ENCODE results near the gene DPYD.

Gene DPYD

DNA sequence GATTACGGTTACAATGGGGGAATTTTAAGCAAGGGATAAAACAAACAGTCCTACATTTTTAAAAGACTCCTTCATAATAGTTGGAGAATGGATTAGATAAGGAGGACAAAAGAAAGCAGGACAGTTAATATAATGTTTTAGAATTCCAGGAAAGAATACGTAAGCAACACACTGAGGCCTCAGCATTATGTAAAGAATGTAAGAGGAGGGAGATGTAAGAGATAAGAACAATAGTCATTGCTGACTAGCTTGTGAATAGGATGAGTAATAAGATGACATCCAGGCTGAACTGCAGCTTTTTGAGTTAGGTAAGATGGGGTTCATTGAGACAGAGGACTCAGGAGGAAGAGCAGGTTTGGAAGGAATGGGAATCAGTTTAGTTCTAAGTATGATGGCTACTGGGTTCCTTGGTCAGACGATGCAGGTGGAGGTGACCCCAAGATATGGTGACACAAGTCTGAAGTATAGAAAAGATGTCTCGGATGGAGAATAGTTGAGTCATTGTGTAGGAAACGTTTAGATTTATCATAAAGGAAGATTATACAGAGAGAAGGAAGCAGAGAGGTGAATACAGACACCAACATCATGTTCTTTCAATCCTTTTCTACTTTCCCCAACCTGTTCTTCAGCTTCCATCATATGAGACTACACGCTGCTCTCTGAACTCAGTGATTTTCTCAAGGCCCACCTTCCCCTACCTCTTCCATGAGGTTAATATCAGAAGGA lies 826.4 kb downstream of the DPYD start:
- no peaks in the 10 kb centered on the region for H3K9me3 Mint-ChIP-seq
- peaks cover 16% of the 10 kb centered on the region for H3K4me1 Mint-ChIP-seq
- H3K27me3 Mint-ChIP-seq (ENCODE audit: low read depth, poor library complexity): no peaks in the 10 kb centered on the region
- H3K36me3 Mint-ChIP-seq (ENCODE audit: low read depth): no peaks in the 10 kb centered on the region
- no peak overlapping the region for H3K27ac Mint-ChIP-seq
- DNase-seq: no peak
- no peak overlapping the region for H3K4me3 Mint-ChIP-seq
- TF ChIP-seq, protein P1, sequence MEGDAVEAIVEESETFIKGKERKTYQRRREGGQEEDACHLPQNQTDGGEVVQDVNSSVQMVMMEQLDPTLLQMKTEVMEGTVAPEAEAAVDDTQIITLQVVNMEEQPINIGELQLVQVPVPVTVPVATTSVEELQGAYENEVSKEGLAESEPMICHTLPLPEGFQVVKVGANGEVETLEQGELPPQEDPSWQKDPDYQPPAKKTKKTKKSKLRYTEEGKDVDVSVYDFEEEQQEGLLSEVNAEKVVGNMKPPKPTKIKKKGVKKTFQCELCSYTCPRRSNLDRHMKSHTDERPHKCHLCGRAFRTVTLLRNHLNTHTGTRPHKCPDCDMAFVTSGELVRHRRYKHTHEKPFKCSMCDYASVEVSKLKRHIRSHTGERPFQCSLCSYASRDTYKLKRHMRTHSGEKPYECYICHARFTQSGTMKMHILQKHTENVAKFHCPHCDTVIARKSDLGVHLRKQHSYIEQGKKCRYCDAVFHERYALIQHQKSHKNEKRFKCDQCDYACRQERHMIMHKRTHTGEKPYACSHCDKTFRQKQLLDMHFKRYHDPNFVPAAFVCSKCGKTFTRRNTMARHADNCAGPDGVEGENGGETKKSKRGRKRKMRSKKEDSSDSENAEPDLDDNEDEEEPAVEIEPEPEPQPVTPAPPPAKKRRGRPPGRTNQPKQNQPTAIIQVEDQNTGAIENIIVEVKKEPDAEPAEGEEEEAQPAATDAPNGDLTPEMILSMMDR (IDR thresholded peaks at IDR 0.05): no peak

GRCh38 chr1:97093741-97094140 lies 827.1 kb downstream of the DPYD start:
- peaks cover 16% of the 10 kb centered on the region for H3K4me1 Mint-ChIP-seq
- no peak overlapping the region for H3K4me3 Mint-ChIP-seq
- H3K27ac Mint-ChIP-seq: no peak overlapping the region
- H3K27me3 Mint-ChIP-seq (ENCODE audit: low read depth, poor library complexity): no peaks in the 10 kb centered on the region
- H3K36me3 Mint-ChIP-seq (ENCODE audit: low read depth): no peaks in the 10 kb centered on the region
- no peaks in the 10 kb centered on the region for H3K9me3 Mint-ChIP-seq
- no peak for DNase-seq
- TF ChIP-seq, protein P1 (IDR thresholded peaks at IDR 0.05): no peak

DNA sequence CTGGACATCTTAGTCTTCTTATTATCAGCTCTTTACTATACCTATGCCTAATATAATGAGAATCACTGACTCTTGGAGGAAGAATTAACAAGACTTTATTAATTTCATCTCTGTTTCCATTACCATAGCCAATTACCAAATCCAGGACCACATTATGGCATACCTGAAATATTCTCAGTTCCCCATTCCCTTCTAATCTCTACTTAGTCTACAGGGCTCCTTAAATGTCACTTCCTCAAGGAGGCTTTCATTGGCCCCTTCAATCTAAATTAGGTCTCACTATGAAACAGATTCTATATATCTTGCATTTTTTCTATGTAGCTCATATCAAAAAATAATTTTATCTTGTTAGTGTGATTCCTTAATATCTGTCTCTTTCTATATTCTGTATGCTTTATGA lies 828.0 kb downstream of the DPYD start:
- peaks cover 21% of the 10 kb centered on the region for H3K4me1 Mint-ChIP-seq
- TF ChIP-seq, protein P1 (IDR thresholded peaks at IDR 0.05): no peak

DNA sequence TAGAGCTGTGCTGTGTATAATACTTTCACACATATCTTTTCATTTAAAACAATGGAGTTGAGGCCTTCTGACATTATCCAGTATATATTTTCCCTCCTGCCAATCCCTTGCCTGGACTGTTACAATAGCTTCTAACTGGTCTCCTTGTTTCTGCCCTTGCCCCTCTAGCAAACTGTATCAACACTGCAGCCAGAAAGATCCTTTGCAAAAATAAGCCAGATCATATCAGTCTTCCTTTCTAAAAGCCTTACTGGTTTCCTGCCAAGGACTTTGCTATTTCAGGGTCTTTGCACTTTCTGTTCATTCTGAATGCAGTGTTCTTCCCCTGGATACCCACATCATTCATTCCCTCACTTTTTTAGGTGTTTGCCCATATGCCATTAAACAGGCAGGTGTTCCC lies 829.2 kb downstream of the DPYD start:
- no peak overlapping the region for H3K27ac Mint-ChIP-seq
- DNase-seq: no peak
- TF ChIP-seq, protein P1 (IDR thresholded peaks at IDR 0.05): no peak
- H3K36me3 Mint-ChIP-seq (ENCODE audit: low read depth): no peaks in the 10 kb centered on the region
- no peaks in the 10 kb centered on the region for H3K27me3 Mint-ChIP-seq (ENCODE audit: low read depth, poor library complexity)
- no peak overlapping the region for H3K4me3 Mint-ChIP-seq
- no peaks in the 10 kb centered on the region for H3K9me3 Mint-ChIP-seq
- H3K4me1 Mint-ChIP-seq: peaks cover 21% of the 10 kb centered on the region

More for the DNA sequence above, 828.0 kb downstream of the DPYD start:
- Mint-ChIP-seq H3K36me3 (ENCODE audit: low read depth) (no peaks in the 10 kb centered on the region), H3K9me3 (no peaks in the 10 kb centered on the region), H3K27ac (no peak overlapping the region), H3K27me3 (ENCODE audit: low read depth, poor library complexity) (no peaks in the 10 kb centered on the region), H3K4me3 (no peak overlapping the region)
- DNase-seq: no peak

DNA sequence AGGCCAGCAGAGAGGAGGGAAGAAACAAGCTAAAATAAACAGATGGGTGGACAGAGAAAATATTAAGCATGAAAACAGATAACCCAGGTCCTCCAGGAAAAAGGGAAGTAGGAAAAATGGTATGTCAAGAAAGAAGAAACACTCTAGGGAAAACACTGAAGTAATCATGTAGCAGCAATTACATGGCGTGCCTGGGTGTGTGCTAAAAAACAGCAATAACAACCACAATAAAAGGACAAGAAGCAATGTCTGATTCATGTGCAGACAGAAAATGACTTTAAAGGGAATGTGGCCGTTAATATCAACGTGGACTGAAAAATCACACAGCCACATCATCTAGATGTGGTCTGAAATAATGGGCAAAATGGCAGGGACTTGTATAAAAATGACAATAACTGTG lies 829.6 kb downstream of the DPYD start:
- Mint-ChIP-seq H3K36me3 (ENCODE audit: low read depth) (no peaks in the 10 kb centered on the region), H3K27ac (peak overlapping the region; percentile 46), H3K4me3 (no peak overlapping the region), H3K4me1 (peaks cover 21% of the 10 kb centered on the region), H3K27me3 (ENCODE audit: low read depth, poor library complexity) (no peaks in the 10 kb centered on the region), H3K9me3 (no peaks in the 10 kb centered on the region)
- TF ChIP-seq, protein P1 (IDR thresholded peaks at IDR 0.05): no peak
- DNase-seq: no peak

DNA sequence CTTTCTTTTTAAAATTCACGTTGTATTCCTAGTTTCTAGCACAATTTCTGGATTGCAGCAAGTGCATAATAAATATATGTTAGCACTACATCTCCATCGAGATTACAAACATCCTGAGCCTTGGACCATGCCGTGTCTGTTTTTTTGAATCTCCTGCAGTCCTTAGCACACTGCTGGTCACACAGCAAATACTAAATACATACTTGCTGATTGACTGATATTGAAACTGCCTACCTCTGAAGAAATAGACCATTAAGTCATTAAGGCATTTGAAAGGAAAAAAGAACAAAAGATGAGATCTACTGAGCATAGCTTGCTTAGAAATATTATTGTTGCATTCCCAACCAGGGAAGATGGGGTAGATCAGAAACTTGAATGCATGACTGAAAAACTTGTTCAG lies 830.1 kb downstream of the DPYD start:
- TF ChIP-seq, protein P1 (IDR thresholded peaks at IDR 0.05): no peak
- no peak overlapping the region for H3K4me3 Mint-ChIP-seq
- no peaks in the 10 kb centered on the region for H3K9me3 Mint-ChIP-seq
- H3K27ac Mint-ChIP-seq: peak overlapping the region; percentile 46
- H3K36me3 Mint-ChIP-seq (ENCODE audit: low read depth): no peaks in the 10 kb centered on the region
- H3K27me3 Mint-ChIP-seq (ENCODE audit: low read depth, poor library complexity): no peaks in the 10 kb centered on the region
- no peak for DNase-seq
- peaks cover 21% of the 10 kb centered on the region for H3K4me1 Mint-ChIP-seq

All from nephron progenitor cell (in vitro differentiated cells).